GM12878 (cell line): Measurements from ENCODE around the gene ZNF142. TPM values are rescaled to one million over a fixed set of nuclear protein-coding genes. Genes with fewer than 3 reads are reported as not detected.

Experiments used
- ATAC-seq: fragments of 200-7000 bp; cut with Tn5 transposase; 3 replicates; pipeline ENCODE4 v1.9.1; 2020; ENCODE audit warnings: mild to moderate bottlenecking, moderate library complexity
- BruUV-seq: library from RNA; stranded (reverse); fragments of 400-500 nt; replicated peaks from 2 replicates; lab custom pipeline; 2021; lab: Mats Ljungman, UMichigan
- CTCF ChIA-PET: fragments of 300-600 bp; sonication (Branson Sonifier 250); formaldehyde crosslinking; extraction: SDS; loops from one replicate; lab custom pipeline; 2021; ENCODE audit warnings: inconsistent platforms; lab: Yijun Ruan, JAX
- POLR2A ChIA-PET: fragments of 350-600 bp; formaldehyde crosslinking; extraction: SDS; loops from one replicate; lab custom pipeline; 2021; ENCODE audit warnings: inconsistent platforms; lab: Charles Lee
- RAD21 ChIA-PET: fragments of 300-600 bp; sonication (Branson Sonifier 250); formaldehyde crosslinking; loops from one replicate; lab custom pipeline; 2023; ENCODE audit warnings: antibody characterized with exemption; ENCODE audit not compliant: unreplicated experiment; lab: Charles Lee
- SMC1A ChIA-PET: fragments of 300-600 bp; sonication (Branson Sonifier 250); formaldehyde crosslinking; loops from one replicate; lab custom pipeline; 2023; ENCODE audit not compliant: unreplicated experiment, uncharacterized antibody; lab: Charles Lee
- DNase-seq: peaks from one replicate; pipeline ENCODE4 v3.0.0-alpha.2; 2011; ENCODE audit warnings: low read depth, low spot score
- FAIRE-seq: peaks from 3 replicates; lab custom pipeline; 2011; peaks lifted over from hg19 to GRCh38; lab: Jason Lieb, UNC
- H2AFZ ChIP-seq: 2 replicates; pipeline ENCODE4 v1.6.0; 2011; ENCODE audit warnings: low read depth, low read length, control low read depth; ENCODE audit not compliant: control insufficient read depth
- H3K27ac ChIP-seq: 2 replicates; pipeline ENCODE4 v1.5.1; 2011; ENCODE audit warnings: control low read depth; ENCODE audit not compliant: control insufficient read depth, insufficient read depth
- H3K27me3 ChIP-seq, 2 experiments: replicated peaks in 1 of 2; 2 replicates each; pipeline versions ENCODE4 v1.6.0 to v1.6.1; 2011; ENCODE audit warnings: low read length in 1 of 2; ENCODE audit not compliant: control insufficient read depth in 2 of 2, insufficient read depth in 2 of 2
- H3K36me3 ChIP-seq, 2 experiments: 2 replicates each; pipeline ENCODE4 v1.5.1; 2011; ENCODE audit warnings: low read length in 1 of 2; ENCODE audit not compliant: control insufficient read depth in 2 of 2, insufficient read depth in 2 of 2
- H3K4me1 ChIP-seq: 2 replicates; pipeline ENCODE4 v1.6.1; 2011; ENCODE audit warnings: mild to moderate bottlenecking, low read length, moderate library complexity, mixed read lengths; ENCODE audit not compliant: control insufficient read depth, insufficient read depth
- H3K4me2 ChIP-seq: 2 replicates; pipeline ENCODE4 v1.6.0; 2011; ENCODE audit warnings: control low read depth; ENCODE audit not compliant: control insufficient read depth, insufficient read depth
- H3K4me3 ChIP-seq: fragments of 200-600 bp; sonication (generic); 2 replicates; pipeline ENCODE4 v1.5.1; 2016
- H3K79me2 ChIP-seq: 2 replicates; pipeline ENCODE4 v1.6.0; 2011; ENCODE audit warnings: low read length; ENCODE audit not compliant: control insufficient read depth, insufficient read depth
- H3K9ac ChIP-seq: 2 replicates; pipeline ENCODE4 v1.8.0; 2011; ENCODE audit warnings: low read length, control low read depth, mixed read lengths; ENCODE audit not compliant: control insufficient read depth, insufficient read depth
- H3K9me3 ChIP-seq: replicated peaks from 3 replicates; pipeline ENCODE4 v1.5.1; 2011; ENCODE audit warnings: mild to moderate bottlenecking, low read length; ENCODE audit not compliant: control insufficient read depth, insufficient read depth
- H4K20me1 ChIP-seq: 2 replicates; pipeline ENCODE4 v1.6.0; 2011; ENCODE audit not compliant: control insufficient read depth, insufficient read depth
- BHLHE40 ChIP-seq, 2 experiments: fragments of 450-650 bp in 1 of 2; IDR thresholded peaks; 2 replicates each; pipeline ENCODE4 v1.6.1; 2011 to 2017; ENCODE audit warnings: low read depth in 2 of 2, borderline replicate concordance in 1 of 2, improper control_type of control experiment in 1 of 2, low read length in 1 of 2, mild to moderate bottlenecking in 1 of 2
- E2F8 ChIP-seq: fragments of 450-650 bp; IDR thresholded peaks from 2 replicates; pipeline ENCODE4 v1.6.1; 2018; ENCODE audit warnings: mild to moderate bottlenecking, low read depth, moderate library complexity; ENCODE audit not compliant: partially characterized antibody
- SRF ChIP-seq, 2 experiments: IDR thresholded peaks; 2 replicates each; pipeline ENCODE4 v1.6.1; 2011; ENCODE audit warnings: low read depth in 2 of 2, low read length in 2 of 2, mild to moderate bottlenecking in 1 of 2, moderate library complexity in 1 of 2
- WGBS: methylation state at CpG from one replicate; pipeline ENCODE4 v1.1.6; 2016; ENCODE audit warnings: low lambda C conversion rate; ENCODE audit not compliant: insufficient replicate concordance, insufficient coverage; ENCODE audit errors: missing lambda C conversion rate; 5-methylcytosine and 5-hydroxymethylcytosine counted together
- in situ Hi-C: fragments of 300-500 bp; cut with MboI; formaldehyde crosslinking; loops from 9 replicates; pipeline ENCODE4 v1.14.3; 2018; ENCODE audit warnings: mixed read lengths
- intact Hi-C: fragments of 100-400 bp; cut with micrococcal nuclease; formaldehyde crosslinking; loops from one replicate; pipeline ENCODE4 v1.14.2; 2022; ENCODE audit not compliant: unreplicated experiment
- polyA plus RNA-seq, 11 experiments: library from polyadenylated mRNA; depleted of rRNA in 4 of 11; unstranded in 6 of 11; stranded (reverse) in 5 of 11; fragments of >200 nt; fragmentation: Nextera tagmentation in 4 of 11; fragmentation: Illumina TruSeq in 1 of 11; extraction: Ambion mirVana in 4 of 11; extraction: Trizol in 1 of 11; gene quantifications; 1 replicate in 1 of 11; 2 replicates in 10 of 11; pipeline versions ENCODE4 v1.2.1 to v1.2.3, GENCODE V29; 2011 to 2016; ENCODE audit warnings: inconsistent platforms in 2 of 11, missing spikeins in 2 of 11, low read depth in 1 of 11
- total RNA-seq, 4 experiments: library from RNA; depleted of rRNA in 3 of 4; stranded (reverse); fragments of >200 nt in 3 of 4; fragmentation: Illumina TruSeq in 1 of 4; extraction: Trizol in 1 of 4; gene quantifications; 2 replicates each; pipeline versions ENCODE4 v1.2.1 to v1.2.3, GENCODE V29; 2013 to 2021

Gene ZNF142
- total and polyA plus RNA-seq, 10 of the 15 experiments (the other 5 are each of a cell fraction or from before 2014, with no cell fraction given) = 1.3 to 40.9 (median 15.0) TPM

DNA sequence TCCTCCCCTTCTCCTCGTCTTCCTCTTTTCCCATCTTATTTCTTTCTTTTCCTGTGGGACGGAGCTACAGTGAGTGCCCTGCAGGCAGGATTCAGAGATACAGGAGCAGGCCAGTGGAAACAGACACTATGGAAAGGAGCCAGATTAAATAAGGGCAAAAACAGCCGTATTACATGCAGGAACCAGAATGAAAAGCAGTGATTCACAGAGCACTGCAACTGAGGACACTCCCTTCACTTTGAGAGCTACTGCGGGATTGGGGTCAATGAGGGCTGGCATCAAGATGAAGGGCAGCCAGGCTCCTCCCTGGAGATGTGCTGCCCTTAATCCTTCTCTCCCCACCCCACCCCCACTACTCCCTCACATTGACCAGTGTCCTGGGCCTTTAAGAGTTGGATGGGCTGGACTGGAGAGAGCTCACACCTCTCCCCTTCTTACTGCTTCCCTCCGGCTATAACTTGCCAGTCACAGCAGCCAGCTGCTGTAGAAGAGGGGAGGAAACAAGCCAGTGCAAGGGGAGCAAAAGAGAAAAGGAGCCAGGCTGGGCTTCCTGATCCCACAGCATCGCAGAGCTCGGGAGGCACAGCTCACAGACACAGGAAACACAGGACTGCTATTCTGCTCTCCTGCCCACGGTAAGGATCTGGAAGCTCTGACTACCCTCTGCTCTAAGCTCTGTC lies 51.8 kb downstream of the ZNF142 start, which contains the start of gene PLCD4:
PLCD4 (plus strand) TSS at position 464 of the 680 bp plus-strand sequence. CDS start 7,841 bp downstream, outside the sequence.
- in situ Hi-C loops (no loop called here), intact Hi-C loops (no loop called here)
- no peaks in the 10 kb centered on the region; a peak in 1 of 4 replicates for H3K27me3 ChIP-seq
- ChIA-PET RAD21 (interaction anchor here (0.6 kb wide), 1 partner anchor 10 kb away, joined by 3 read pairs; no protein-coding TSS in a partner anchor), POLR2A (interaction anchor here (1.4 kb wide), 1 partner anchor 14 kb away, joined by 3 read pairs; no protein-coding TSS in a partner anchor), SMC1A (interaction anchor here (1.2 to 1.3 kb wide), 2 partner anchors 9 to 60 kb away, joined by 3 to 4 read pairs; no protein-coding TSS in a partner anchor), CTCF (interaction anchor here (0.6 to 1.3 kb wide), 3 partner anchors 37 to 686 kb away, joined by 3 to 6 read pairs (median 3); no protein-coding TSS in a partner anchor)
- BruUV-seq = no TSS peak
- no peaks in the 10 kb centered on the region for H3K4me1 ChIP-seq
- H3K36me3 ChIP-seq = no peaks in the 10 kb centered on the region
- no peak within 1 kb of the TSS for H3K27ac ChIP-seq
- FAIRE-seq (no peak), ATAC-seq (peak; percentile 28), DNase-seq (no peak)
- no peak within 1 kb of the TSS for H3K4me2 ChIP-seq
- H3K9me3 ChIP-seq = no peaks in the 10 kb centered on the region
- WGBS = 31% methylated on average over 8 of the region's 8 CpGs
- no peak within 1 kb of the TSS for H3K9ac ChIP-seq
- H3K79me2 ChIP-seq = no peaks in the 10 kb centered on the region
- no peaks in the 10 kb centered on the region for H4K20me1 ChIP-seq
- no peak within 1 kb of the TSS for H3K4me3 ChIP-seq
- H2AFZ ChIP-seq = no peak within 1 kb of the TSS
- no peak for TF ChIP-seq BHLHE40 (IDR thresholded peaks at IDR 0.05; ENCODE audit: borderline replicate concordance in 1 of 2, low read depth in 2 of 2, low read length in 1 of 2)

- no peak overlapping the region for H3K4me3 ChIP-seq
- intact Hi-C loops (no loop called here), in situ Hi-C loops (no loop called here)
- no peak overlapping the region for H3K27ac ChIP-seq
- FAIRE-seq (no peak), DNase-seq (no peak), ATAC-seq (no peak)
- RAD21 ChIA-PET = no interaction called here
- POLR2A ChIA-PET = no interaction called here
- no peak overlapping the region for H3K9ac ChIP-seq
- no peaks in the 10 kb centered on the region for H4K20me1 ChIP-seq
- H3K4me1 ChIP-seq = no peaks in the 10 kb centered on the region
- no peaks in the 10 kb centered on the region for H3K36me3 ChIP-seq
- BruUV-seq = no TSS peak
- SMC1A ChIA-PET = no interaction called here
- no peak overlapping the region for H3K4me2 ChIP-seq
- no peaks in the 10 kb centered on the region; a peak in 1 of 4 replicates for H3K27me3 ChIP-seq
- H3K9me3 ChIP-seq = no peaks in the 10 kb centered on the region
- H3K79me2 ChIP-seq = no peaks in the 10 kb centered on the region
- TF ChIP-seq SRF (IDR thresholded peaks at IDR 0.05; ENCODE audit: low read depth in 2 of 2, low read length in 2 of 2) (no peak), E2F8 (no peak)
- H2AFZ ChIP-seq = no peak overlapping the region
- WGBS = 59% methylated on average over 2 of the region's 2 CpGs
- CTCF ChIA-PET = no interaction called here
Measured at GRCh38 chr2:218605432-218605831, 54.0 kb downstream of the ZNF142 start.
